Fibroblast of lung (primary cell): ENCODE results near the gene CSF3R. TPM values are rescaled to one million over a fixed set of nuclear protein-coding genes. Genes with fewer than 3 reads are reported as not detected.

ENCODE experiments used
- DNase-seq, 2 donors: peaks; one replicate each; pipeline versions ENCODE4 v3.0.0 to v3.0.0-alpha.2; 2010; ENCODE audit warnings: low read depth in 2 of 2
- H2AFZ ChIP-seq: 2 replicates; pipeline ENCODE4 v1.5.1; 2012; ENCODE audit warnings: low read length, control low read depth, inconsistent platforms
- H3K27ac ChIP-seq: 2 replicates; pipeline ENCODE4 v1.5.1; 2011; ENCODE audit warnings: low read length, control low read depth; ENCODE audit not compliant: insufficient read depth
- H3K27me3 ChIP-seq: 2 replicates; pipeline ENCODE4 v1.5.1; 2011; ENCODE audit warnings: mild to moderate bottlenecking, low read length; ENCODE audit not compliant: control insufficient read depth, insufficient read depth
- H3K36me3 ChIP-seq: 2 replicates; pipeline ENCODE4 v1.5.1; 2011; ENCODE audit warnings: low read length; ENCODE audit not compliant: control insufficient read depth, insufficient read depth
- H3K4me1 ChIP-seq: 2 replicates; pipeline ENCODE4 v1.5.1; 2011; ENCODE audit warnings: low read length; ENCODE audit not compliant: control insufficient read depth, insufficient read depth; ENCODE audit errors: extremely low read depth
- H3K4me2 ChIP-seq: 2 replicates; pipeline ENCODE4 v1.5.1; 2011; ENCODE audit warnings: low read length, control low read depth; ENCODE audit not compliant: insufficient read depth; ENCODE audit errors: extremely low read depth
- H3K4me3 ChIP-seq, 4 experiments: fragments of 200-600 bp in 1 of 4; sonication (generic) in 1 of 4; replicated peaks in 1 of 4; 2 replicates each; pipeline ENCODE4 v1.5.1; 2011 to 2016; ENCODE audit warnings: low read length in 4 of 4, low read depth in 3 of 4, mild to moderate bottlenecking in 3 of 4, control low read depth in 2 of 4, inconsistent platforms in 1 of 4, mixed read lengths in 1 of 4; ENCODE audit not compliant: insufficient read depth in 1 of 4; ENCODE audit errors: control extremely low read depth in 1 of 4
- H3K79me2 ChIP-seq: 2 replicates; pipeline ENCODE4 v1.5.1; 2012; ENCODE audit warnings: mild to moderate bottlenecking, low read length, inconsistent platforms; ENCODE audit not compliant: control insufficient read depth, insufficient read depth
- H3K9ac ChIP-seq: 2 replicates; pipeline ENCODE4 v1.5.1; 2011; ENCODE audit warnings: mild to moderate bottlenecking, low read length, control low read depth; ENCODE audit not compliant: insufficient read depth
- H3K9me3 ChIP-seq: 2 replicates; pipeline ENCODE4 v1.5.1; 2012; ENCODE audit warnings: low read depth, low read length; ENCODE audit not compliant: control insufficient read depth, insufficient read depth
- H4K20me1 ChIP-seq: 2 replicates; pipeline ENCODE4 v1.5.1; 2011; ENCODE audit warnings: low read length; ENCODE audit not compliant: control insufficient read depth, insufficient read depth; ENCODE audit errors: extremely low read depth
- CTCF ChIP-seq, 2 donors: IDR thresholded peaks in 1 of 2; conservative IDR thresholded peaks in 1 of 2; 1 replicate in 1 of 2; 2 replicates in 1 of 2; pipeline ENCODE4 v1.5.1; 2011 to 2012; ENCODE audit warnings: low read length in 2 of 2, control low read depth in 1 of 2, inconsistent platforms in 1 of 2, low read depth in 1 of 2, mild to moderate bottlenecking in 1 of 2
- EZH2 ChIP-seq: IDR thresholded peaks from 2 replicates; pipeline ENCODE4 v1.5.1; 2012; ENCODE audit warnings: low read length, control low read depth, mild to moderate bottlenecking; ENCODE audit errors: missing control alignments
- polyA plus RNA-seq, 2 donors: library from polyadenylated mRNA; depleted of rRNA in 1 of 2; stranded (reverse) in 1 of 2; unstranded in 1 of 2; fragments of >200 nt; gene quantifications; 2 replicates each; pipeline ENCODE4 v1.2.1, GENCODE V29; 2011 to 2012; ENCODE audit warnings: missing spikeins in 1 of 2
- total RNA-seq: library from RNA; depleted of rRNA; stranded (reverse); fragments of >200 nt; gene quantifications from 2 replicates; pipeline ENCODE4 v1.2.1, GENCODE V29; 2014

CSF3R gene
- total and polyA plus RNA-seq, 2 donors (not counting 1 experiment from before 2014, with no cell fraction given), result under 0.01 TPM; not detected in 1

- no peak for TF ChIP-seq CTCF (conservative IDR thresholded peaks at IDR 0.05 in 1 of 2, IDR thresholded peaks at IDR 0.05 in 1 of 2; ENCODE audit: low read depth in 1 of 2, low read length in 2 of 2)
- TF ChIP-seq EZH2, result no peak
- DNase-seq, result no peak
These were observed 40.4 kb downstream of the CSF3R start for GRCh38 chr1:36442337-36442736.

GRCh38 chr1:36440646-36441045, 42.1 kb downstream of the CSF3R start:
- Histone ChIP-seq H3K9ac (no peak overlapping the region), H3K4me2 (no peak overlapping the region), H2AFZ (no peak overlapping the region), H3K9me3 (no peaks in the 10 kb centered on the region), H3K27me3 (no peaks in the 10 kb centered on the region), H3K4me3 (no peak overlapping the region), H4K20me1 (no peaks in the 10 kb centered on the region), H3K4me1 (no peaks in the 10 kb centered on the region), H3K36me3 (no peaks in the 10 kb centered on the region), H3K79me2 (no peaks in the 10 kb centered on the region), H3K27ac (no peak overlapping the region)
- no peak for DNase-seq
- TF ChIP-seq CTCF (conservative IDR thresholded peaks at IDR 0.05 in 1 of 2, IDR thresholded peaks at IDR 0.05 in 1 of 2; ENCODE audit: low read depth in 1 of 2, low read length in 2 of 2) (no peak), EZH2 (no peak)

More at GRCh38 chr1:36442337-36442736, 40.4 kb downstream of the CSF3R start:
- no peaks in the 10 kb centered on the region for H4K20me1 ChIP-seq
- no peaks in the 10 kb centered on the region for H3K4me1 ChIP-seq
- no peaks in the 10 kb centered on the region for H3K27me3 ChIP-seq
- no peak overlapping the region for H3K27ac ChIP-seq
- H3K36me3 ChIP-seq, result no peaks in the 10 kb centered on the region
- H3K9ac ChIP-seq, result no peak overlapping the region
- no peaks in the 10 kb centered on the region for H3K9me3 ChIP-seq
- no peaks in the 10 kb centered on the region for H3K79me2 ChIP-seq
- H3K4me2 ChIP-seq, result no peak overlapping the region
- no peak overlapping the region for H3K4me3 ChIP-seq
- no peak overlapping the region for H2AFZ ChIP-seq

GRCh38 chr1:36440044-36440443, 42.7 kb downstream of the CSF3R start:
- H3K4me3 ChIP-seq, result no peak overlapping the region
- no peaks in the 10 kb centered on the region for H3K4me1 ChIP-seq
- TF ChIP-seq EZH2 (no peak), CTCF (conservative IDR thresholded peaks at IDR 0.05 in 1 of 2, IDR thresholded peaks at IDR 0.05 in 1 of 2; ENCODE audit: low read depth in 1 of 2, low read length in 2 of 2) (no peak)
- H2AFZ ChIP-seq, result no peak overlapping the region
- H3K79me2 ChIP-seq, result no peaks in the 10 kb centered on the region
- no peaks in the 10 kb centered on the region for H3K36me3 ChIP-seq
- H3K27ac ChIP-seq, result no peak overlapping the region
- no peak overlapping the region for H3K4me2 ChIP-seq
- H4K20me1 ChIP-seq, result no peaks in the 10 kb centered on the region
- H3K9ac ChIP-seq, result no peak overlapping the region
- no peak for DNase-seq
- no peaks in the 10 kb centered on the region for H3K9me3 ChIP-seq
- no peaks in the 10 kb centered on the region for H3K27me3 ChIP-seq
